ENCODE results near the gene SH2B2. TPM values are rescaled to one million over a fixed set of nuclear protein-coding genes. Genes with fewer than 3 reads are reported as not detected.

SH2B2 gene
- polyA plus RNA-seq, 1 donor from 2014 or later: 27.3 TPM

GRCh38 chr7:102305414-102306268, 19.0 kb downstream of the SH2B2 start:
- H3K79me2 ChIP-seq (replicated peaks; ENCODE audit: insufficient read depth, low read length): no peaks in the 10 kb centered on the region
- H3K9ac ChIP-seq (ENCODE audit: low read length): no peak overlapping the region
- H3K9me3 ChIP-seq (ENCODE audit: low read length): no peaks in the 10 kb centered on the region
- H3K27ac ChIP-seq (ENCODE audit: low read length): no peak overlapping the region
- no peak overlapping the region for H3K4me3 ChIP-seq (ENCODE audit: low read length)
- no peak overlapping the region for H3K4me2 ChIP-seq (ENCODE audit: low read length)
- no peak for TF ChIP-seq EP300 (conservative IDR thresholded peaks at IDR 0.05; ENCODE audit: poor library complexity, severe bottlenecking)
- TF ChIP-seq MXI1 (conservative IDR thresholded peaks at IDR 0.05; ENCODE audit: poor library complexity, severe bottlenecking): no peak
- no peak for TF ChIP-seq CTCF (IDR thresholded peaks at IDR 0.05; ENCODE audit: poor library complexity, severe bottlenecking)
- no peak for TF ChIP-seq REST (IDR thresholded peaks at IDR 0.05; ENCODE audit: borderline replicate concordance)
- no peak for TF ChIP-seq POLR2AphosphoS5 (IDR thresholded peaks at IDR 0.05)
- no peak for TF ChIP-seq EZH2 (IDR thresholded peaks at IDR 0.05; ENCODE audit: borderline replicate concordance, insufficient read depth, low read length, poor library complexity, severe bottlenecking)
- TF ChIP-seq SMC3 (conservative IDR thresholded peaks at IDR 0.05; ENCODE audit: poor library complexity): no peak
- no peak for TF ChIP-seq RAD21 (conservative IDR thresholded peaks at IDR 0.05)
- TF ChIP-seq TAF1 (IDR thresholded peaks at IDR 0.05; ENCODE audit: low read depth): no peak
- H3K27me3 ChIP-seq (ENCODE audit: insufficient read depth, low read depth, low read length): no peaks in the 10 kb centered on the region
- no peaks in the 10 kb centered on the region for H3F3A ChIP-seq (ENCODE audit: insufficient read depth, low read length, poor library complexity, severe bottlenecking)
- H2AFZ ChIP-seq (ENCODE audit: low read depth, low read length): no peak overlapping the region
- no peaks in the 10 kb centered on the region for H3K9me2 ChIP-seq (ENCODE audit: insufficient read depth, low read length)
- no peaks in the 10 kb centered on the region for H4K20me1 ChIP-seq (ENCODE audit: insufficient read depth)
- no peaks in the 10 kb centered on the region for H3K36me3 ChIP-seq (ENCODE audit: insufficient read depth, low read length)

GRCh38 chr7:102306916-102307677, 20.4 kb downstream of the SH2B2 start:
- TF ChIP-seq SMC3 (conservative IDR thresholded peaks at IDR 0.05; ENCODE audit: poor library complexity): no peak
- TF ChIP-seq EP300 (conservative IDR thresholded peaks at IDR 0.05; ENCODE audit: poor library complexity, severe bottlenecking): no peak
- TF ChIP-seq RAD21 (conservative IDR thresholded peaks at IDR 0.05): no peak
- Histone ChIP-seq H3K79me2 (replicated peaks; ENCODE audit: insufficient read depth, low read length) (no peaks in the 10 kb centered on the region), H2AFZ (ENCODE audit: low read depth, low read length) (no peak overlapping the region), H3K9ac (ENCODE audit: low read length) (no peak overlapping the region), H3K27ac (ENCODE audit: low read length) (no peak overlapping the region), H3F3A (ENCODE audit: insufficient read depth, low read length, poor library complexity, severe bottlenecking) (no peaks in the 10 kb centered on the region), H3K4me2 (ENCODE audit: low read length) (no peak overlapping the region), H3K9me3 (ENCODE audit: low read length) (no peaks in the 10 kb centered on the region), H4K20me1 (ENCODE audit: insufficient read depth) (no peaks in the 10 kb centered on the region), H3K9me2 (ENCODE audit: insufficient read depth, low read length) (no peaks in the 10 kb centered on the region), H3K4me3 (ENCODE audit: low read length) (no peak overlapping the region), H3K36me3 (ENCODE audit: insufficient read depth, low read length) (no peaks in the 10 kb centered on the region), H3K27me3 (ENCODE audit: insufficient read depth, low read depth, low read length) (no peaks in the 10 kb centered on the region)

All from neural cell (in vitro differentiated cells).